GM18868 (cell line): ENCODE results near the gene RALGPS2.

Experiments used
- ATAC-seq: cut with Tn5 transposase; IDR thresholded peaks from one replicate; pipeline ENCODE4 v1.9.1; 2021; ENCODE audit warnings: mild to moderate bottlenecking, moderate library complexity; ENCODE audit not compliant: unreplicated experiment

Gene RALGPS2

GRCh38 chr1:178960482-178961240, 235.6 kb downstream of the RALGPS2 start:
- no peak for ATAC-seq

- no peak for ATAC-seq
Observed at GRCh38 chr1:178961331-178961730, 236.3 kb downstream of the RALGPS2 start.

- no peak for ATAC-seq
Observed at GRCh38 chr1:178961868-178962267, 236.8 kb downstream of the RALGPS2 start.

DNA sequence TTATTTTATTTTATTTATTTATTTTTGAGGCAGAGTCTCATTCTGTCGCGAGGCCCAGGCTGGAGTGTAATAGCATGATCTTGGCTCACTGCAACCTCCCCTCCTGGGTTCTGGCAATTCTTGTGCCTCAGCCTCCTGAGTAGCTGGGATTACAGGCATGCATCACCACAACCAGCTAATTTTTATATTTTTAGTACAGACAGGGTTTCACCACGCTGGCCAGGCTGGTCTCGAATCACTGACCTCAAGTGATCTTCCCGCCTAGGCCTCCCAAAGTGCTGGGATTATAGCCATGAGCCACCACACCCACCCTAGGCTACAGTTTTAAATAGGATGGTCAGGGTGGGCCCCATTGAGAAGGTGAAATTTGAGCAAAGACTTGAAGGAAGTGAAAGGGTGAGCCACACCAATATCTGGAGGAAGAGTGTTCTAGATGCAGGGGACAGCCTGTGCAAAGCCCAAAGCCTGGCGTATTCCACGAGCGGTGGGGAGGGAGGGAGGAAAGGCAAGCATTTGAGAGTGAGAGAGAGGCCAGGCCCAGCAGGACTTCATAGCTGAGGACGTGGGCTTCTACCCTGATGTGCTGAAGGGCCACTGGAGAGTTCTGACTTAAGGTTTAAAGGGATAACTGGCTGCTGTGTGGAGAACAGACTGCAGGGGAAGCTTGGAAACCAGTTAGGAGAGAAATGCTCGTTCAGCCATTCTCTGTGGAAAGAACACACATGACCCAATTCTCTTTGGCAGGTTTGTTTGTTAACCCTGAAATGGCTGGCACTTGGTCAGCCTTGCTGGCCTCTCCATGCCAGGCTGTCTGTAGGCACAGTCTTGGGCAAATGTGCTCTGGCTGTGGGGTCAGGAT, 238.0 kb downstream of the RALGPS2 start:
- no peak for ATAC-seq

DNA sequence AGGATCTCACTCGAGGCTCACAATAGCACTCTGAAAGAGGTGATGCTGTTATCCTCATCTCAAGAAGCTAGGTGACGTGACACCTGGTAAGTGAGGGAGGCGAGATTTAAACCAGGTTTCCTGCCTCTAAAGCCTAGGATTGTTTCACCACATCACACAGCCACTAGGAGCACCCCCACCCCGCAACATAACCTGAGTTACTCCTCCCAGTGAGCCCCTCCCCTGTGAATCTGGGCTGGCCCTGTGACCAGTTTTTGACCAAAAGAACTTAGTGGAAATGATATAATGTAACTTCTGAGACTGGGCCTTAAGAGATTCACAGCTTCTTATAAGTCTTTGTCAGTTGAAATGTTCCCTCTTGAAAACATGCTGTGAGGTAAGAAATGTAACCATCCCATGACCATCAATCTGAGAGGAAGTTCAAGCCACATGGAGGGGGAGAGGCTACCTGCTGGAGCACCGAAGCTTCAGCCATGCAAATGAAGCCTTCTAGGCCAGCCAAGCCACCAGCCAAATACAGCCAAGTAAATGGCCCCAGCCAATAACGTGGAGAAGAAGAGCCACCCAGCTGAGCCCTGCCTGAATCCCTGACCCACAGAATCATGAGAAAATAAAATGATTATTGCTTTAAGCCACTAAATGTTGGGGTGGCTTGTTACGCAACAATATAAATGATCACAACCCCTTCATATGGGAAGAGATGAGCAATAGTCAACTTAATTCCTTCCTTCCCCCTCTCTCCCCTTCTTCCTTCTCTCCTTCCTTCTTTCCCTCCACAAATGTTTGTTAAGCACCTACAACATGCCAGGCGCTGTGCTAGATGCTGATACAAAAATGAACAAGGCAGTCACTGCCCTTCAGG, 239.7 kb downstream of the RALGPS2 start:
- no peak for ATAC-seq

GRCh38 chr1:178966312-178966711, 241.3 kb downstream of the RALGPS2 start:
- no peak for ATAC-seq

GRCh38 chr1:178969226-178969987, 244.4 kb downstream of the RALGPS2 start:
- no peak for ATAC-seq

GRCh38 chr1:178970184-178970583, 245.1 kb downstream of the RALGPS2 start:
- no peak for ATAC-seq
